Embryonic facial prominence (tissue), 1 donor: ENCODE results near the gene PTPN4.

Experiments used
- DNase-seq: peaks from one replicate; pipeline ENCODE4 v3.0.0-alpha.2; 2016; ENCODE audit errors: extremely low spot score

PTPN4 gene

DNA sequence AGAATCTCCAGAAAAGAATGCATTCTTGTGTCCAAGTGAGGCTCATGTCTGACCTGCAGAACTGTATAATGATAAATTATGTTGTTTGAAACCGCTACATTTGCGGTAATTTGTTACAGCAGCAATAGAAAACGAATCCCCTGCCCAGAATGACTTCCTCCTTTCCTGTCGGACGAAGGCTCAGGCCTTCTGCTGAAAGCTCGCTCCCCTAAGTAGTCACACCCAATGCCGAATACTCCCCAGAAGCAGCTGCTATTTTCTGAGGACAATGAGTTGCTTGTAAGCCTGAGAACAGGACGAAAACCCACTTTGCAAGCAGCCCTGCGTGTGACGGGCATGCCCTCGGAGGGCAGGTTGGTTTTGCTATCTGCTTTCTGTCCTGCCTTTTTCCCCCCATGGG lies 27.7 kb upstream of the PTPN4 start:
- no peak for DNase-seq

DNA sequence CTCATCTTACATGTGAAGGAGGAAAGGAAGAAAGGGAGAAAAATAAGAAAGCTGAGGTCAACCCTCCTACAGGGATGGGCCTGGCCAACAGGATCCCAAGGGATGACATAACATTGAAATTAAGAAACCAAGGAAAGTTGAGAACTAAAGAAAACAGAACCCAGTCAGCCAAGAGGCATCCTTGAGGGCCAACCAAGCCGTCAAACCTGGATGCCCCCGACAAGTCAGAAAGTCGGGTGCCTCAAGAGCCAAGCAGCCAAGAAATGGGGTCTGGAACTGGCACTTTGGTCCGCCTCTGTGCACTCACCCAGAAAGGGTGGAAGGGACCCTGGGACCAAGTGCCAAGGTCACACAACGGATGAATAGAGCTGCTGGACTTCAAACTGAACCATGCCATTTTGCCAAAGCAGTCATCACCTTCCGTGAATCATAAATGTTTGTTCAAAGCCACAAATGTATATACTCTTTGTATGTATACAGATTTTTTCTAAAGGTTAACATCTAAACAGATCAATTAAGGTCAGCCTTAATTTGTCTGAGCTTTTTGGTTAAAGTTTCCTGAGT lies 27.0 kb upstream of the PTPN4 start:
- DNase-seq = no peak

DNA sequence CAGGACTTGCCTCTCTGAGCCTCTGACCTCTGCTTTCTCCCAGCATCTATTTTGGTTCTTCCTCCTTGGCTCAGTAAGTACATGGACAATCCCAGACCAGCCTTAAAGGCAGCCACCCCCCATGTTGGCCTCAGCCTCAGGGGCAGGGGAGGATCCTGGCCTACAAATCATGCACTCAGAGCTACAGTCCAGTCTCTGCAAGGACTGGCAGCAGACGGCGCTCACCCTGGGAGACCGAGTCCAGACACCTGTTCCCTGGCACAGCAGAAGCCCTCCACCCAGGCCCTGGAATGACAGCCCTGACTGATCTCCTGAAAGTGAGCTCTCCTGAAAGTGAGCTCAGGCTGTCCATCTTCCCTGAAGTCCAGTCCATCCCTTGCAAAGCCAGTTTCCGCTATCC lies 25.7 kb upstream of the PTPN4 start:
- no peak for DNase-seq

DNA sequence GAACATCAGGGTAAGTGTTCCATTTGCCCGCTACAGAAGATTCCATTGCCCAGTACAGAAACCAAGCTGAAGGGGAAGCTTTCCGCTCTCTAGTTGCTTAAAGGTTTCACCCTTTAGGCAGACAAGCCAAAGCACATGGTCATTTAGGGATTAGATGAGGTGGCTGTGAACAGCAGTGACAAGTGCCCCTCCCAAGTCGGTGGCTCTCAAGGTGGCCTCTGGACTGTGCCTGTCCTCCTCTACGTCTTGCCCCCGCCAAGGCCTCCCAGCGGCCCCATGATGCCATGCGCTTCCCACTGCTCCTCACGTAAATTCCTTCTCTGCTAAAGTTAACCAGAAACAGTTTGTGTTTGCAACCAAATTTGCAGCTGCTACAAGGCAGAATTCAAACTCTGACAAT lies 24.2 kb upstream of the PTPN4 start:
- no peak for DNase-seq

DNA sequence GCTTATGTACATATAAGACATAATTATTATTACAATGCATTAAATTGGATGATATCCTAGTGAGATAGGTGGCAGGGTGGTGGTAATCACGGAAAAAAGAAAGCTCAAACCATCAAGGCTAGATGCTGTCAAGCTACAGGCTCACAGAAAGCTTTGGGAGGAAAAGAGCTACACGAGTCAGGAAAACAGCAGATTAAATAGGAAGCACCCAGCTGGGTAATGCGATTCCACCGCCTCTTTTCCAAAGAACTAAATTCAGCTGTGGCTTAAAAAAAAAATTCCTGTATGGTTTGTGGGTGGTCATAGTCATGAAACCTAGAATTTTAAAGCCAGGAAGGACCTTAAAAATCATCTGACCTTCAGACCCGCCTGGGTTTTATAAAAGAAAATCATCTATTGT lies 23.7 kb upstream of the PTPN4 start:
- no peak for DNase-seq

DNA sequence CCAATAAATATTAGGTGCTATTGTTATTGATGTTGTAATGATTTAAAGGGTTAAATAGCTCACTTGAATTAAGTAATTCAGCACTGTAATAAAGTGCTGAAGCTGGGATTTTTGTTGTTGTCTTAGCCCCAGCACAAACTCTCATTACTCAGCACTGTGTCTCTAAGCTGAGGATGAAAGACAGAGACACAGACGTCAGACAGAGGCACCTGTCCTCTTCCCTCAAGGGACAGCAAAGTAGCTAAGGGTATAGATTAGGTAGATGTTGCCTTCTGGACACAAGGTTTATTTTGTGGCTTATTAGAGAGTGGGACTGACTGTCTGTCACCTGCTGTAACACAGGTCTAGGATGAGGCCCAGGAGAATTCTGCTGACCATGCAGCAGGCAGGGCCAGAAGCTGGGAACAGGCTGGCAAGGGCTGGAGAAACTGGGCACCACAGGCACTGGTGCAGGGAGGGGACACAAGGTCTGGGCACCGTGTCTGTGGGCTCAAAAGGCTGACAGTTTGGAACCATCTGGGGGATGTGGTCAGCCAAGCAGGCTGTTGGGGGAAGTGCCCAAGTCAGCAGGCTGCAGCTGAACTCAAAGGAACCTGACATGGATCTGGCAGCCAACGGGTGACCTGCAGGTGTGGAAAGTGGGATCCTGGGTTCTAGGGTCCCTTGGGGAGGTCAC lies 20.0 kb upstream of the PTPN4 start:
- no peak for DNase-seq

DNA sequence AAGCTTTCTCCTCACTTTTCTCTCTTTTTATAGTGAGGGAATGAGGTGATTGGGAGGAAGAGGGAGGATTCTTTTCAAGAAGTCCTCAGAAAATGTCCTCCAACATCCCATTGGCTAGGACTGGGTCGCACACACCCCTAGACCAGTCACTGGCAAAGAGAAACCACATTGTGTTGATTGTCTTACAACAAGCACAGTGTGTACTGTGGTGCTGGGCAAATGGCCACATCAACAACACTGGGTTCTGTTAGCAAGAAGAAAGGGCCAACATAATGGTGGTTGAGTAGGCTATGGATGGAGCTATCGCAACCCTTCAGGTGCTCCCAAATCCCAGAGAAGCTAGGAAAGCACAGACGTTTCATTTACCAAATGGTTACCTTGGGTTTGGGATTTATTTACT lies 18.7 kb upstream of the PTPN4 start:
- DNase-seq = no peak

DNA sequence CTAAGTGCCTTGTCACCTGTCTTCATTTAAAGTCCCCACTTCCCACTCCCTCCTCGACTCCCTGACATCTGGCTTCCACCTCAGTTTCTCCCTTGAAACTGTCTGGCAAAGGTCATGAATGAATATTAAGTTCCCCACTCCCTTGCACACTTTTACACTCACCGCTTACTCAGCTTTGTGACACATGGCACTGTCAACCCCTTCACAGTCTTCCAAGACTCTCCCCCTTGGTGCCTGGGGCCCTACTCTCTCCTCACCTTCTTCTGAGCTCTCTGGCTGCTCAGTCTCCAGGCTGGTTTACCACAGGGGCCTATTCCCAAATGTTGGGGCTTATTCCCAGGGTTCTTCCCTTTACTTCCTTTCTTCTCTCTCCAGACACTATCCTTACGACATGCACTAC lies 17.9 kb upstream of the PTPN4 start:
- no peak for DNase-seq

DNA sequence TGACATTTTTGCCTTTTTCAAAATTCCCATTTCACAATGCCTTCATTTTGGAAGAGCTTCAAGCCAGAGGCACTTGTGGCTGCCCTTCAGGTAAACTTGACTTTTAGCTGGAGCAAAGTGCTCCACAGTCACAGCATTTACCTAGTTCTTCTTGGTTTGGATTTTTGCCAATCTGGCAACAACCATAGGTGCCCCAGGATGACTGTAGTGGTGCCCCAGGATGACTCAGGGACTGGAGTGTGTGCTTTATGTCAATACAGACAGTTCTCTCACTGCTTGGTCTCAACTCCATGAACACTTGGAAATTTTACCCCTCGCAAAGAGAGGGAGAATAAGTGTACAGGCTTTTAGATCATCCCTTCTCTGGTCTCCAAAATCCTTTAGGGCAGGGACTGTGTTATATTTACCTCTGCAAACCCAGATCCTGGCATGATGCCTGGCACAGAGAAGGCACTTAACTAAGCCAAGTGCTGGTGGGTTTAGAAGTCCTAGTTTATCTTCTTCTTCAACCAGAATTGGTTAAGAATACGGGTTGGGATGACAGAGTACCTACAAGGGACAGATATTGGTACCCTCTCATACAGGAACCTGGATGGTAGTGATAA lies 15.3 kb upstream of the PTPN4 start:
- DNase-seq = no peak

DNA sequence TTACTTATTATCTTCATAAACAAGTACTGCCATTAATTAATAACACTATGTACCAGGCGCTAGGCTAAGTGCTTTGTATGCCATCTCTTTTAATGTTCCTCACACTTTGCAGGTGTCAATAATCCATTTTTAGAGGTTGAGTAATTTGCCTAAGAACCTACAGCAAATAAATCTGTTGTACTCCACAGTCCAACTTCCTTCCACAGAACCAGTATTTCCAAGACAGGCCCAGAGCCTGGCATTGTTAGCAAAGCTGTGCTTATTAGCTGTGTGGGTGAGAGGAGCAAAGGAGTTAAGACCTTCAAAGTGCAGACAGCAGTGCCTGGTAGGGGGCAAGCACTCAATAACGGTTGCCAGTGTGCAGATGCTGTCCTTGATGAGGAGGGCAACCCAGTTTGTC lies 14.2 kb upstream of the PTPN4 start:
- no peak for DNase-seq

DNA sequence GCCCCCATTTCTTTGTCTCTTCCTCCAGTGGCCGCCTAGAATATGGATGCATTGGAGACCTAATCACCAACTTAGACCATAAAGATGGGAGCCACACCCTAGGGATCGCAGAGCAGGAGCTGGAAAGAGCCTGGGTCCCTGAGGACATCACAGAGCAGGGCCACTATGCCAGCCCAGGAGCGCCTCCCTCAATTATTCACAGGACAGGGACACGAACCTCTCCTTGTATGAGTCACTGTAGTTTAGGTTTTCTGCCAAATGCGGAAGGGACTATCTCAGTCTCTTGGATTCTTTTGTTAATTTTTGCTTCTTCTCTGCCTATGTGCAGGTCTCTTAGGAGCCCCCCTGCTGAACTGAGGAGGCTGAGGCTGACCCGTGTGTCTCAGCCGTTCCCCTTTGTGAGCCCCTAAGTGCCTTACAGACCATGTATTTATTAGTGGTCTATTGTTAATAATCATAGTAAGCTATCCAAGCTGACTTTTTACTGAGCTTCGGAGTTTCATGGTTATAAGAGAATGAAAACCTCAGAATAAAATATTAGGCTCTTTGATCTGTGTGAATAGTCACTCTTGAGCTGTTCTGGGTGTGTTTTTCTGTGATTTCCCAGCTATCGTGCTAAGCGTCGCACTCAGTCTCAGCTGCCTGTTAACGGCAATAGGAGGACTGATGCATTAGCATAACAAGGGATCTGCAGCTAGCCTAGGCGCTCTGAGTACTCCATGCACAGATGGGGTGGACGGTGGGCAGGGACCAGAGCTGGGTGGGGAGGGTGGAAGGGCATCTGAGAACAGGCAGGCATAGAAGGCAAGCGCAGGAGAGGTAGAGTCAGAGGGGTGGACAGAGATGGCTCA lies 12.7 kb upstream of the PTPN4 start:
- DNase-seq = no peak

DNA sequence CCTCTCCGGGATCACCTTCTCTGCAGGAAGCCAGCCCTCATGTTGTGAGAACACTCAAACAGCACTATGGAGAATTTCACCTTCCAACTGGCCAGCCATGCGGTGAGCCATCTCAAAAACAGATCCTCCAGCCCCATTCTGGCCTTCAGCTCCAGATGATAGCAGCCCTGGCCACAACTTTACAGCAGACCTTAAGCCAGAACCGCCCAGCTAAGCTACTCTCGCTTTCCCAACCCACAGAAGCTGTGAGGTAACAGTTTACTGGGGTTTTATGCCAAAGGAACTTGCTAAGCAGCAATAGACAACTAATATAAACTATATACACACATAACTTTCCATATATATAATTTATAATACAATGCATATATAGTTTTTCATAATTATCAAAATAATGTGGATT lies 11.6 kb upstream of the PTPN4 start:
- no peak for DNase-seq

DNA sequence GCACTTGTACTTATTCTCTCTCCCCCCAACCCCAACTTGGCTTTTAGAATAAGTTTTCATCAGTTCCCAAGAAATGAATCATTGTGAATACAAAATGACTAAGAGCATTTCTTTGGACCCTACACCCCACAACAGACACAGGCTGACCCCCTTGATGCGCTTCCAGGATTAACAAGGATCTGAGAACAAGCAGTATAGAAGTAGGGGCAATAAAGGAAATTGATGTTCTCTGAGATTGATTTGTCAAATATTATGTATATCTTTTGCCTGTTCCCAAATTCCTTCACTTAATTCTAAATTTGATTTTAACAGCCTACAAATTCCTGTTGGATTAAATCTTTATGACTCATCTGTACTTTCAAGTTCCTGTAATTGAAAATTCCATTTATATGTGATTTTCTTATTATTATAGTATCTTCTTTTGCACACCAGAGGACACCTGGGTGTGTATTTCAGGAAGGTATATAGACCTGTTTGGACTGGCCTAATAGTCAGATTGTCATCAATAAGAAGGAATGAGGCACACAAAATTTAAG lies 10.2 kb upstream of the PTPN4 start:
- DNase-seq = no peak

DNA sequence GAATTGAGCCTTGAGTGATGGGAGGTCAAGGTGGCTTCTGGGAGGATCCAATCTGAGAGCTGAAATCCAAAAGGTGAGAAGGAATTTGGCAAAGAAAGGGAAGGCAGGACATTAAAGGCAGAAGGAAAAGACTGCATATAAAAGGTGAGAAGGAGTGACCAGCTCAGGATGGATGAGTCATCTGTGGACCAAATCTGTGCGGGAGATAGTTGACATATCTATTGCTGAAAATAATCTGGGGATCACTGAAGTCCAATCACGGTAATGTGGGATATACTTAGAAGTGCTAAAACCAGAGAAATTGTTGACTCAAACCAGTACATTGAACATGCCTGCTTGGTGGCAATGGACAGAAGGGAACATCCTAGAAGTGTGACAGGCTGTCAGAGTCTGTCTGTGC lies 8.0 kb upstream of the PTPN4 start:
- DNase-seq = no peak

DNA sequence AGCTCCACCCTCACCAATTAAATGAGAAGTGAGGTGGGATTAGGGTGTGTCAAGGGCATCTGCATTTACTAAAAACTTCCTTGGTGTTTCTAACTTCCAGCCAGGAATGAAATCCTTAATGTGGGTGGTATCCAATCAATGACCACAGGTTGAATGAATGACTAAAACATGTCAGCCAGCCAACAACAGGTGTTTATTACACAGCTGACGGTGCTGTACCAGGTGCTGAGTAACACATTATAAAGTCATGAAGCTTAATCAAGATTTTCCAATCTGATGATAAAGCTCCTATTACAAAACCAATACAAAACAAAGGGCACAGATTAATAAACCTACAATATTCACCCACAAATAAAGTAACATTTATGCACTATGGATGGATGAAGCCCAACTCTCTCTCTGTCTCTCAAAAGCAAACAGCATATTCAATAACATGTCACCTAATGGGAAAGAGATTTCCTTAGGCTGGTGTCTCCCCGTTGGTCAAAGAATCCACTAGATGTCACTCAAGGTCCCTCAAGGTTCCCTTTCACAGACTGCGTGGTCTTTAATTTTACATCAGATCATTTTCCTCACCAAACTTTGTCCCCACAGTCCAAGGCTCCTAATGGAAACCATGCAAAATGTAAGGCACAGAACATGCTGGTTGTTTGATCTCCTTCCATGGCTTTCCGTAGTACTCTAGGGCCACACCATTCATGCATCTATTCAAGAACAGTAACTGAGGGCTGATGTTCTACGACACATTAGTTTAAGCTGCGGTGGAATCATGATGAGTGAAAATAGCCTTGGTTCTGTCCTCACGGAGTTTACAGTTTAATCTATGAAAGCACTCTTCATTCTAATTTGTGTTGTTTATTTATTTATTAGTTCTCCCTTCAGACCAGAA lies 6.4 kb upstream of the PTPN4 start:
- DNase-seq = no peak

DNA sequence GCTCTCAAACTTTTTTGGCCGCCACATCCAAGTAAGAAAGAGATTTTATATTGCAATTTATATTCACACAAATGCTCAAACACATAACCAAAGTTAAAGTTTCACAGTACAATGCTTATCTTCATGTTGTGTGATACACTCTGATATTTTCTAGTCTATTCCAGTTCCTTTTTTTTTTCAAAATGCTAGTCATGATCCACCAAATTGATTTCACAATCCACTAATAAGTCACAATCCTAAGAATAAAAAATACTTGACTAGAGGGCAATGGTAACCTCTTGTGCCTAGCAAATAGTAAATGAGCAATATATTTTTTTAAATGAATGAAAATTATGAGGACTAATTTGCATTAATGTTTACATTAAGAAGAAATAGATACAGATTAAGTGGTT lies 5.8 kb upstream of the PTPN4 start:
- DNase-seq = no peak

DNA sequence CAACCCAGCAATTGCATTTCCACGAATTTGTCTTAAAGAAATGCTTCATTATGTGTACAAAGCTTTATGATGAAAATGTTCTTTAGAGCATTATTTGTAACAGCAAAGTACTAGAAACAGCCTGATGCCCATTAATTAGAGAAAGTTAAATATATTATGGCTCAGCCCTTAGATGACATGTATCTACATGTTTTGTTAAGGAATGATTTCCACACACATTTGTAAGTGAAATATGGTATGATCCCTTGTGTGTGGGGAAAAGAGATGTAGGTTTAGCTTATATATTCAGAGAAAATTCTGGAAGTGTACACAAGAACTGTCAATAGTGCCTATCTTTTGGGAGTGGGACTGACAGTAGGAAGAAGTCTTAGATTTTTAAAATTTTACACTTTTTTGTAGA lies 3.8 kb upstream of the PTPN4 start:
- DNase-seq = no peak

DNA sequence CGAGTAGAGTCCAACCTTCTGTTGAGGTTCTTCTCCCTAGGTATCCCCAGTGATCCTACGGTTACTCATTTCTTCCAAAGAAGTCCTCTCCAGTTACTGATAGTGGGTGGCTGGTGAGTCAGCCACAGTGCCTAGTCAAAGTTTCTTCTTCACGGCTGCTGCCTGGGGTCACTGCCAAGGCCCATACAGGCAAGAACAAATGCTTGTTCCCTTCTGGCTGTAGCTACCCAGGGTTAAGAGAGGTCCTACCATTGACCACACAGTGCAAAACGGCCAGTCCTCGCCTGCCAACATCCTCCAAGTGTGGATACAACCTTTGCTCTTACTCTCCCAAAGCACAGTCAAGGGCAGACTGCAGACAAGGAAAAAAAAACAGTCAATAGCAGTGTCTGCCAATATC lies 2.9 kb upstream of the PTPN4 start:
- no peak for DNase-seq

DNA sequence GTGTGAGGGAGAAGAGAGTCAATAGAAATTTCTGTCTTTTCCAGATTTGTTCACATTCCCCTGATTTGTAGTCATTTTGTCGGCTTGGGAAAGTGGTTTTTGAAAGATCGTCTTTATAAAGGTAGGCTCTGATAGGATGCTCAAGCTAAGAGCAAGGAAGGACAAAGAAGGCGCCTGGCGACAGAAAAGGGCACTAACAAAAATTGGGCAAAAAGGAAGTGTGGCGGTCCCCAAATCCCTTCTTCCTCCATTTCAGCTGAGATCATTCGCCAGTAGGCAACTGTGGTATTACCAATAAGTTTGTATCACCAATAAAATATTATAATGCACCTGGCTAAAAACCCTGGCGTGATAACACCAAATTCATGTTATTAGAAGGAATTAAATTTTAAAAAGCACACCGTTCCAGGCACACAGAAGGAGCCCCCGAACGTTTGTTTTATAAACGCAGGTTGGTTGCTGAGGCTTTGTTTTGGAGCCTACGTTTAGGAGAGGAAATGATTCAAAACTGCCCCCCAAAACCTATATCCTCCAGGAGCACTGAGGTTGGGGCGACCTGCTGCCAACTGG lies 756 bp upstream of the PTPN4 start:
- DNase-seq = no peak

DNA sequence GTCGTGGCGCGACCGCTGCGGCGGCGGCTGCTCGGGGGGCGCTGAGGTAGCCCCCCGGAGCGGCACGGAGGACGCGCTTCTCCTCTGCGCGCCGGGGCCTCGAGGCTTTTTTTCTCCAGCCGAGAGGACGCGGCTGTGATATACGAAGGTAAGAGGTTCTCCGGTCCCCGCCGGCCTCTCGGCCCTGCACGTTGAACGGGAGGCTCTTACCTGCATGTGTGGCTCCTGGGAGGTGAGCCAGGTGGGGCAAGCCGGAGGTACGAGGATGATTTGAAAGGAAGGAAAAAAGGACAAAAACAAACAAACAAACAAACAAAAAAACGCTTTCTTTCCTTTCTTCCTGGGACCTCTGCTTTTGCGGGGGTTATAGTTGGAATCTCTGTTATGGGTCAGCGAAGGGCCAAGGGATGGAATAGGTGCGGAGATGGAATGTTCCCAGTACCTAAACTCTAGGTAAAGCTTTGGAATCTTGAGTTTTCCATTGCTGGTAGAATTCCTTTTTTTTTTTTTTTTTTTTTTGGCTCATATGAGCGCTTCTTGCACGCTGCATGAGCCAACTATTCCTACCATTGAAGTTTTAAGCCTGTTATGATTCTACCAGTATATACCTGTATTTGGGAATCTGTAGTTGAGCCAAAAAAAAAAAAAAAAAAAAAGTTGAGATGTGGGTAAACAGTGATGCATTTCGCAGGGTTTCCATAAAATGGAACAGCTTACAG lies 674 bp downstream of the PTPN4 start:
- DNase-seq = no peak

DNA sequence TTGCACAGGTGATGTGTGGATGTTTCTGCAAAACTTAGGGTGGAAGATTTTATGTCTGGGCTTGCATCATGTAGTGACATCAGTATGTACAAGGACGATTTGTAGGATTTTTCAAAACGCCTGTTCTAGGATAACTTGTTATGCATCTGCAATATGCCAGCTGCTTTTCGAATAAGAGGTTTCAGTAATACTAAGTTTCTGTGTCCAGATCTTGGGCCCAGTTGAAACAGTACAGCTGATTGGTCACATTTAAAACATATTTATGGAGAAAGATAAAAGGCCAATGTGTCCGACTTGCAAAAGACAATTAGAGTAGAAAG lies 1.2 kb downstream of the PTPN4 start:
- DNase-seq = no peak
